WTC11 (cell line): ENCODE measurements around the gene GLT8D1. TPM values are rescaled to one million over a fixed set of nuclear protein-coding genes. Genes with fewer than 3 reads are reported as not detected.
A peak's percentile ranks its signal among the peaks of the same experiment; 100 is the strongest.

Experiments used
- CBFB ChIP-seq: sonication (generic); formaldehyde crosslinking; IDR thresholded peaks from 2 replicates; pipeline ENCODE4 v1.8.1; 2022; ENCODE audit warnings: mild to moderate bottlenecking, low read depth, missing genetic modification reagents
- CREM ChIP-seq: sonication (generic); formaldehyde crosslinking; IDR thresholded peaks from 2 replicates; pipeline ENCODE4 v1.8.1; 2022; ENCODE audit warnings: mild to moderate bottlenecking, missing genetic modification reagents, moderate library complexity
- FOXJ3 ChIP-seq: sonication (generic); formaldehyde crosslinking; IDR thresholded peaks from 2 replicates; pipeline ENCODE4 v1.9.0; 2021; ENCODE audit warnings: missing genetic modification reagents, mild to moderate bottlenecking, borderline replicate concordance
- FOXP1 ChIP-seq: sonication (generic); formaldehyde crosslinking; IDR thresholded peaks from 2 replicates; pipeline ENCODE4 v1.8.0; 2022; ENCODE audit warnings: missing genetic modification reagents, mild to moderate bottlenecking, moderate library complexity, borderline replicate concordance
- GABPB1 ChIP-seq: sonication (generic); formaldehyde crosslinking; IDR thresholded peaks from 2 replicates; pipeline ENCODE4 v1.8.1; 2023; ENCODE audit warnings: mild to moderate bottlenecking, missing genetic modification reagents
- JUN ChIP-seq: sonication (generic); formaldehyde crosslinking; IDR thresholded peaks from 2 replicates; pipeline ENCODE4 v1.8.0; 2023; ENCODE audit warnings: mild to moderate bottlenecking, missing genetic modification reagents
- MYBL2 ChIP-seq: sonication (generic); formaldehyde crosslinking; IDR thresholded peaks from 2 replicates; pipeline ENCODE4 v1.8.1; 2023; ENCODE audit warnings: mild to moderate bottlenecking, moderate library complexity, missing genetic modification reagents
- NFE2L1 ChIP-seq: sonication (generic); formaldehyde crosslinking; IDR thresholded peaks from 2 replicates; pipeline ENCODE4 v1.8.1; 2023; ENCODE audit warnings: missing genetic modification reagents
- NR1H2 ChIP-seq: sonication (generic); formaldehyde crosslinking; IDR thresholded peaks from 2 replicates; pipeline ENCODE4 v1.9.0; 2021; ENCODE audit warnings: mild to moderate bottlenecking, moderate library complexity, missing genetic modification reagents
- SMAD3 ChIP-seq: sonication (generic); formaldehyde crosslinking; IDR thresholded peaks from 2 replicates; pipeline ENCODE4 v1.8.0; 2022; ENCODE audit warnings: missing genetic modification reagents, mild to moderate bottlenecking, borderline replicate concordance
- SP1 ChIP-seq: sonication (generic); formaldehyde crosslinking; conservative IDR thresholded peaks from 2 replicates; pipeline ENCODE4 v1.8.1; 2022; ENCODE audit warnings: missing genetic modification reagents
- TCF7 ChIP-seq: sonication (generic); formaldehyde crosslinking; IDR thresholded peaks from 2 replicates; pipeline ENCODE4 v1.8.0; 2022; ENCODE audit warnings: mild to moderate bottlenecking, low read depth, missing genetic modification reagents, moderate library complexity
- TEAD4 ChIP-seq: sonication (generic); formaldehyde crosslinking; IDR thresholded peaks from 2 replicates; pipeline ENCODE4 v1.8.0; 2022; ENCODE audit warnings: mild to moderate bottlenecking, missing genetic modification reagents
- ZBTB21 ChIP-seq: sonication (generic); formaldehyde crosslinking; IDR thresholded peaks from 2 replicates; pipeline ENCODE4 v1.8.1; 2023; ENCODE audit warnings: mild to moderate bottlenecking, missing genetic modification reagents, borderline replicate concordance
- ZNF219 ChIP-seq: sonication (generic); formaldehyde crosslinking; IDR thresholded peaks from 2 replicates; pipeline ENCODE4 v1.8.0; 2023; ENCODE audit warnings: missing genetic modification reagents, mild to moderate bottlenecking, borderline replicate concordance
- ZNF263 ChIP-seq: sonication (generic); formaldehyde crosslinking; IDR thresholded peaks from 2 replicates; pipeline ENCODE4 v1.8.1; 2022; ENCODE audit warnings: low read depth, mild to moderate bottlenecking, moderate library complexity, missing genetic modification reagents
- total RNA-seq: library from RNA; stranded (reverse); gene quantifications from 3 replicates; pipeline ENCODE4 v1.2.3, GENCODE V29; 2021
- TF ChIP-seq, protein P1 (sequence below): sonication (generic); formaldehyde crosslinking; IDR thresholded peaks from 2 replicates; pipeline ENCODE4 v1.8.1; 2022; ENCODE audit warnings: mild to moderate bottlenecking, missing genetic modification reagents, moderate library complexity, borderline replicate concordance
- TF ChIP-seq, protein P2 (sequence below): sonication (generic); formaldehyde crosslinking; IDR thresholded peaks from 2 replicates; pipeline ENCODE4 v1.8.0; 2023; ENCODE audit warnings: missing genetic modification reagents
- TF ChIP-seq, protein P3 (sequence below): sonication (generic); formaldehyde crosslinking; IDR thresholded peaks from 2 replicates; pipeline ENCODE4 v1.8.0; 2022; ENCODE audit warnings: mild to moderate bottlenecking, missing genetic modification reagents
- TF ChIP-seq, protein P4 (sequence below): sonication (generic); formaldehyde crosslinking; IDR thresholded peaks from 2 replicates; pipeline ENCODE4 v1.8.1; 2023; ENCODE audit warnings: mild to moderate bottlenecking, missing genetic modification reagents
- TF ChIP-seq, protein P5 (sequence below): sonication (generic); formaldehyde crosslinking; IDR thresholded peaks from 2 replicates; pipeline ENCODE4 v1.8.1; 2022; ENCODE audit warnings: low read depth, mild to moderate bottlenecking, moderate library complexity, missing genetic modification reagents, borderline replicate concordance
- TF ChIP-seq, protein P6 (sequence below): sonication (generic); formaldehyde crosslinking; IDR thresholded peaks from 2 replicates; pipeline ENCODE4 v1.8.1; 2022; ENCODE audit warnings: mild to moderate bottlenecking, moderate library complexity, missing genetic modification reagents
- TF ChIP-seq, protein P7 (sequence below): sonication (generic); formaldehyde crosslinking; IDR thresholded peaks from 2 replicates; pipeline ENCODE4 v1.8.1; 2022; ENCODE audit warnings: missing genetic modification reagents, borderline replicate concordance
- TF ChIP-seq, protein P8 (sequence below): sonication (generic); formaldehyde crosslinking; IDR thresholded peaks from 2 replicates; pipeline ENCODE4 v1.8.0; 2023; ENCODE audit warnings: missing genetic modification reagents, mild to moderate bottlenecking, borderline replicate concordance

Gene GLT8D1
- total RNA-seq, 1 experiment from 2014 or later = 41.2 TPM

DNA sequence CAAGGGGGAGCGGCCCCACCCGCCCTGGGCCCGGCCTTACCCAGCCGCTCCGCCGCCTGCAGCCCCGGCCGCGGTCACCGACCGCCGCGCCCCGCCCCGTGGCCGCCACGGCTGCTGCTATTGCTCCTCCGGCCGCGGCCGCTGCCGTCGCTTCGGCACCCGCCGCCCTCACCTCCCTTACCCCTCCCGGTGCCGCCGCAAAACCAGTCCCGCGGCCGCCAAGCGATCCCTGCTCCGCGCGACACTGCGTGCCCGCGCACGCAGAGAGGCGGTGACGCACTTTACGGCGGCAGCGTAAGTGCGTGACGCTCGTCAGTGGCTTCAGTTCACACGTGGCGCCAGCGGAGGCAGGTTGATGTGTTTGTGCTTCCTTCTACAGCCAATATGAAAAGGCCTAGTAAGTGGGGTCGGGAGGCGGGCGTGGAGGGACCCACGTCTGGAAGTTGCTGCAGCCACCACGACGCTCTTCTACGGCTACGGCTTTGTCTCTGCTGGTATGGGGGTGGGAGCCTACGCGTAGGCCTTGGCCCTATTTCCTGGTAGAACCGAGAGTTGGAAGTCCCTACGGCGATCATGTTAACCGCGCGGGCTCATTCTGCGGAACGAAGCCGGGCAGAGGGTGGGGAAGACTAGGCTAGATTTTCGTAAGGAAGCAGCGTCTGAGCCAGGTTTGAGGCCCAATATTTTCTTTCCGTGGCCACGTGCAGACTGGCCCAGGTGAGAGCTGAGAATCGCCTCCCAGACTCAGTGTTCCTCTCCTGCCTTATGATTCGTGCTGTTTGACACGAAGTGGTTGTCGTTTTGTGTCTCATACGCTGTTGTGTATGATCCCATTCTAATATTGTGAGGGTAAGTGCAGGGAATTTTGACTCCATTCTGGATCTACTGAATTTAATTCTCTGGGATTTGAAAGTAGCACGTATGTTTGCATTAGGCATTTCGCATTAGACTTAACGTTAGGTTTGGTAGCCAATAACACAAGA, 19.6 kb downstream of the GLT8D1 start, which contains the start of the genes GNL3 and PBRM1 (continued):
- TF ChIP-seq, protein P1, sequence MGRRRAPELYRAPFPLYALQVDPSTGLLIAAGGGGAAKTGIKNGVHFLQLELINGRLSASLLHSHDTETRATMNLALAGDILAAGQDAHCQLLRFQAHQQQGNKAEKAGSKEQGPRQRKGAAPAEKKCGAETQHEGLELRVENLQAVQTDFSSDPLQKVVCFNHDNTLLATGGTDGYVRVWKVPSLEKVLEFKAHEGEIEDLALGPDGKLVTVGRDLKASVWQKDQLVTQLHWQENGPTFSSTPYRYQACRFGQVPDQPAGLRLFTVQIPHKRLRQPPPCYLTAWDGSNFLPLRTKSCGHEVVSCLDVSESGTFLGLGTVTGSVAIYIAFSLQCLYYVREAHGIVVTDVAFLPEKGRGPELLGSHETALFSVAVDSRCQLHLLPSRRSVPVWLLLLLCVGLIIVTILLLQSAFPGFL (CRISPR knock-in tag) = peak; percentile 12; the same call in 1 of the 2 replicates
- TF ChIP-seq SMAD3 (CRISPR knock-in tag) (0 out of 2 replicates have a peak, but pooled peaks have one; percentile 34), MYBL2 (CRISPR knock-in tag) (peak; percentile 71; the same call in 1 of the 2 replicates), FOXP1 (CRISPR knock-in tag) (peak; percentile 92; the same call in 1 of the 2 replicates), SP1 (CRISPR knock-in tag) (peak; percentile 88), ZNF263 (CRISPR knock-in tag) (no peak), NFE2L1 (CRISPR knock-in tag) (peak; percentile 49; the same call in 1 of the 2 replicates), TCF7 (0 out of 2 replicates have a peak, but pooled peaks have one; percentile 84), NR1H2 (CRISPR knock-in tag) (no peak), ZNF219 (0 out of 2 replicates have a peak, but pooled peaks have one; percentile 45), CBFB (CRISPR knock-in tag) (peak; percentile 34; the same call in 1 of the 2 replicates), TEAD4 (0 out of 2 replicates have a peak, but pooled peaks have one; percentile 47), CREM (CRISPR knock-in tag) (peak; percentile 88; the same call in 1 of the 2 replicates), FOXJ3 (CRISPR knock-in tag) (no peak), GABPB1 (CRISPR knock-in tag) (no peak; the same call in 1 of the 2 replicates), ZBTB21 (CRISPR knock-in tag) (0 out of 2 replicates have a peak, but pooled peaks have one; percentile 69), JUN (CRISPR knock-in tag) (no peak)
- TF ChIP-seq, protein P2, sequence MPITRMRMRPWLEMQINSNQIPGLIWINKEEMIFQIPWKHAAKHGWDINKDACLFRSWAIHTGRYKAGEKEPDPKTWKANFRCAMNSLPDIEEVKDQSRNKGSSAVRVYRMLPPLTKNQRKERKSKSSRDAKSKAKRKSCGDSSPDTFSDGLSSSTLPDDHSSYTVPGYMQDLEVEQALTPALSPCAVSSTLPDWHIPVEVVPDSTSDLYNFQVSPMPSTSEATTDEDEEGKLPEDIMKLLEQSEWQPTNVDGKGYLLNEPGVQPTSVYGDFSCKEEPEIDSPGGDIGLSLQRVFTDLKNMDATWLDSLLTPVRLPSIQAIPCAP = 0 out of 2 replicates have a peak, but pooled peaks have one; percentile 35
- TF ChIP-seq, protein P3, sequence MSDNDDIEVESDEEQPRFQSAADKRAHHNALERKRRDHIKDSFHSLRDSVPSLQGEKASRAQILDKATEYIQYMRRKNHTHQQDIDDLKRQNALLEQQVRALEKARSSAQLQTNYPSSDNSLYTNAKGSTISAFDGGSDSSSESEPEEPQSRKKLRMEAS (CRISPR knock-in tag) = peak; percentile 100
- TF ChIP-seq, protein P4, sequence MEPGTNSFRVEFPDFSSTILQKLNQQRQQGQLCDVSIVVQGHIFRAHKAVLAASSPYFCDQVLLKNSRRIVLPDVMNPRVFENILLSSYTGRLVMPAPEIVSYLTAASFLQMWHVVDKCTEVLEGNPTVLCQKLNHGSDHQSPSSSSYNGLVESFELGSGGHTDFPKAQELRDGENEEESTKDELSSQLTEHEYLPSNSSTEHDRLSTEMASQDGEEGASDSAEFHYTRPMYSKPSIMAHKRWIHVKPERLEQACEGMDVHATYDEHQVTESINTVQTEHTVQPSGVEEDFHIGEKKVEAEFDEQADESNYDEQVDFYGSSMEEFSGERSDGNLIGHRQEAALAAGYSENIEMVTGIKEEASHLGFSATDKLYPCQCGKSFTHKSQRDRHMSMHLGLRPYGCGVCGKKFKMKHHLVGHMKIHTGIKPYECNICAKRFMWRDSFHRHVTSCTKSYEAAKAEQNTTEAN = 0 out of 2 replicates have a peak, but pooled peaks have one; percentile 41
- TF ChIP-seq, protein P5, sequence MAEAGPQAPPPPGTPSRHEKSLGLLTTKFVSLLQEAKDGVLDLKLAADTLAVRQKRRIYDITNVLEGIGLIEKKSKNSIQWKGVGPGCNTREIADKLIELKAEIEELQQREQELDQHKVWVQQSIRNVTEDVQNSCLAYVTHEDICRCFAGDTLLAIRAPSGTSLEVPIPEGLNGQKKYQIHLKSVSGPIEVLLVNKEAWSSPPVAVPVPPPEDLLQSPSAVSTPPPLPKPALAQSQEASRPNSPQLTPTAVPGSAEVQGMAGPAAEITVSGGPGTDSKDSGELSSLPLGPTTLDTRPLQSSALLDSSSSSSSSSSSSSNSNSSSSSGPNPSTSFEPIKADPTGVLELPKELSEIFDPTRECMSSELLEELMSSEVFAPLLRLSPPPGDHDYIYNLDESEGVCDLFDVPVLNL = peak; percentile 76; the same call in 1 of the 2 replicates
- TF ChIP-seq, protein P6, sequence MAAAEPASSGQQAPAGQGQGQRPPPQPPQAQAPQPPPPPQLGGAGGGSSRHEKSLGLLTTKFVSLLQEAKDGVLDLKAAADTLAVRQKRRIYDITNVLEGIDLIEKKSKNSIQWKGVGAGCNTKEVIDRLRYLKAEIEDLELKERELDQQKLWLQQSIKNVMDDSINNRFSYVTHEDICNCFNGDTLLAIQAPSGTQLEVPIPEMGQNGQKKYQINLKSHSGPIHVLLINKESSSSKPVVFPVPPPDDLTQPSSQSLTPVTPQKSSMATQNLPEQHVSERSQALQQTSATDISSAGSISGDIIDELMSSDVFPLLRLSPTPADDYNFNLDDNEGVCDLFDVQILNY (CRISPR knock-in tag) = peak; percentile 73
- TF ChIP-seq, protein P7, sequence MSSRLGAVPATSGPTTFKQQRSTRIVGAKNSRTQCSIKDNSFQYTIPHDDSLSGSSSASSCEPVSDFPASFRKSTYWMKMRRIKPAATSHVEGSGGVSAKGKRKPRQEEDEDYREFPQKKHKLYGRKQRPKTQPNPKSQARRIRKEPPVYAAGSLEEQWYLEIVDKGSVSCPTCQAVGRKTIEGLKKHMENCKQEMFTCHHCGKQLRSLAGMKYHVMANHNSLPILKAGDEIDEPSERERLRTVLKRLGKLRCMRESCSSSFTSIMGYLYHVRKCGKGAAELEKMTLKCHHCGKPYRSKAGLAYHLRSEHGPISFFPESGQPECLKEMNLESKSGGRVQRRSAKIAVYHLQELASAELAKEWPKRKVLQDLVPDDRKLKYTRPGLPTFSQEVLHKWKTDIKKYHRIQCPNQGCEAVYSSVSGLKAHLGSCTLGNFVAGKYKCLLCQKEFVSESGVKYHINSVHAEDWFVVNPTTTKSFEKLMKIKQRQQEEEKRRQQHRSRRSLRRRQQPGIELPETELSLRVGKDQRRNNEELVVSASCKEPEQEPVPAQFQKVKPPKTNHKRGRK (CRISPR knock-in tag) = no peak
- TF ChIP-seq, protein P8, sequence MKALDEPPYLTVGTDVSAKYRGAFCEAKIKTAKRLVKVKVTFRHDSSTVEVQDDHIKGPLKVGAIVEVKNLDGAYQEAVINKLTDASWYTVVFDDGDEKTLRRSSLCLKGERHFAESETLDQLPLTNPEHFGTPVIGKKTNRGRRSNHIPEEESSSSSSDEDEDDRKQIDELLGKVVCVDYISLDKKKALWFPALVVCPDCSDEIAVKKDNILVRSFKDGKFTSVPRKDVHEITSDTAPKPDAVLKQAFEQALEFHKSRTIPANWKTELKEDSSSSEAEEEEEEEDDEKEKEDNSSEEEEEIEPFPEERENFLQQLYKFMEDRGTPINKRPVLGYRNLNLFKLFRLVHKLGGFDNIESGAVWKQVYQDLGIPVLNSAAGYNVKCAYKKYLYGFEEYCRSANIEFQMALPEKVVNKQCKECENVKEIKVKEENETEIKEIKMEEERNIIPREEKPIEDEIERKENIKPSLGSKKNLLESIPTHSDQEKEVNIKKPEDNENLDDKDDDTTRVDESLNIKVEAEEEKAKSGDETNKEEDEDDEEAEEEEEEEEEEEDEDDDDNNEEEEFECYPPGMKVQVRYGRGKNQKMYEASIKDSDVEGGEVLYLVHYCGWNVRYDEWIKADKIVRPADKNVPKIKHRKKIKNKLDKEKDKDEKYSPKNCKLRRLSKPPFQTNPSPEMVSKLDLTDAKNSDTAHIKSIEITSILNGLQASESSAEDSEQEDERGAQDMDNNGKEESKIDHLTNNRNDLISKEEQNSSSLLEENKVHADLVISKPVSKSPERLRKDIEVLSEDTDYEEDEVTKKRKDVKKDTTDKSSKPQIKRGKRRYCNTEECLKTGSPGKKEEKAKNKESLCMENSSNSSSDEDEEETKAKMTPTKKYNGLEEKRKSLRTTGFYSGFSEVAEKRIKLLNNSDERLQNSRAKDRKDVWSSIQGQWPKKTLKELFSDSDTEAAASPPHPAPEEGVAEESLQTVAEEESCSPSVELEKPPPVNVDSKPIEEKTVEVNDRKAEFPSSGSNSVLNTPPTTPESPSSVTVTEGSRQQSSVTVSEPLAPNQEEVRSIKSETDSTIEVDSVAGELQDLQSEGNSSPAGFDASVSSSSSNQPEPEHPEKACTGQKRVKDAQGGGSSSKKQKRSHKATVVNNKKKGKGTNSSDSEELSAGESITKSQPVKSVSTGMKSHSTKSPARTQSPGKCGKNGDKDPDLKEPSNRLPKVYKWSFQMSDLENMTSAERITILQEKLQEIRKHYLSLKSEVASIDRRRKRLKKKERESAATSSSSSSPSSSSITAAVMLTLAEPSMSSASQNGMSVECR (CRISPR knock-in tag) = peak; percentile 95
